HepG2 (cell line): ENCODE results near the gene ARL4D. TPM values are rescaled to one million over a fixed set of nuclear protein-coding genes. Genes with fewer than 3 reads are reported as not detected.
A peak's percentile ranks its signal among the peaks of the same experiment; 100 is the strongest.

Source experiments
- ARHGAP35 ChIP-seq: sonication (generic); formaldehyde crosslinking; IDR thresholded peaks from 2 replicates; pipeline ENCODE4 v1.9.0; 2022; ENCODE audit warnings: mild to moderate bottlenecking, inconsistent platforms, moderate library complexity, missing genetic modification reagents, borderline replicate concordance
- CREM ChIP-seq, 2 experiments: sonication (generic) in 1 of 2; formaldehyde crosslinking in 1 of 2; IDR thresholded peaks; 2 replicates each; pipeline versions ENCODE4 v1.4.0 to v1.6.1; 2016 to 2020; ENCODE audit warnings: antibody characterized with exemption in 1 of 2, mild to moderate bottlenecking in 1 of 2, missing genetic modification reagents in 1 of 2
- EED ChIP-seq: sonication (generic); formaldehyde crosslinking; IDR thresholded peaks from 2 replicates; pipeline ENCODE4 v1.5.0; 2020; ENCODE audit warnings: mild to moderate bottlenecking, missing genetic modification reagents
- FIP1L1 ChIP-seq: fragments of 200-400 bp; formaldehyde crosslinking; IDR thresholded peaks from 2 replicates; pipeline ENCODE4 v1.6.1; 2018; ENCODE audit warnings: low read depth, mild to moderate bottlenecking, low read length, moderate library complexity, borderline replicate concordance; ENCODE audit not compliant: insufficient read depth
- GPN1 ChIP-seq: sonication (generic); formaldehyde crosslinking; IDR thresholded peaks from 2 replicates; pipeline ENCODE4 v1.5.1; 2020; ENCODE audit warnings: missing genetic modification reagents, borderline replicate concordance
- HNRNPH1 ChIP-seq: fragments of 200-400 bp; formaldehyde crosslinking; optimal IDR thresholded peaks from 2 replicates; pipeline ENCODE3; 2017; ENCODE audit warnings: mild to moderate bottlenecking, low read depth, low read length
- KDM1A ChIP-seq: IDR thresholded peaks from 2 replicates; pipeline ENCODE4 v1.6.1; 2016; ENCODE audit warnings: missing compliant biosample characterization
- KLF9 ChIP-seq: IDR thresholded peaks from 2 replicates; pipeline ENCODE4 v1.6.1; 2016; ENCODE audit warnings: low read depth
- MEIS1 ChIP-seq: sonication (generic); formaldehyde crosslinking; IDR thresholded peaks from 2 replicates; pipeline ENCODE4 v1.9.0; 2021; ENCODE audit warnings: mild to moderate bottlenecking, missing genetic modification reagents, moderate library complexity, borderline replicate concordance
- PHF21A ChIP-seq: sonication (generic); formaldehyde crosslinking; IDR thresholded peaks from 2 replicates; pipeline ENCODE4 v1.5.0; 2020; ENCODE audit warnings: mild to moderate bottlenecking, missing genetic modification reagents
- PLRG1 ChIP-seq: fragments of 450-650 bp; conservative IDR thresholded peaks from 2 replicates; pipeline ENCODE4 v1.6.1; 2016
- PPARG ChIP-seq: conservative IDR thresholded peaks from 2 replicates; pipeline ENCODE4 v1.6.1; 2016; ENCODE audit warnings: missing biosample characterization, missing genetic modification reagents
- SIX1 ChIP-seq: sonication (generic); formaldehyde crosslinking; IDR thresholded peaks from 2 replicates; pipeline ENCODE4 v1.4.0; 2020; ENCODE audit warnings: missing genetic modification reagents, borderline replicate concordance
- SP4 ChIP-seq: sonication (generic); formaldehyde crosslinking; IDR thresholded peaks from 2 replicates; pipeline ENCODE4 v1.8.1; 2023; ENCODE audit warnings: mild to moderate bottlenecking, missing genetic modification reagents
- SRY ChIP-seq: sonication (generic); formaldehyde crosslinking; IDR thresholded peaks from 2 replicates; pipeline ENCODE4 v1.8.0; 2022; ENCODE audit warnings: mild to moderate bottlenecking, missing genetic modification reagents
- ZBTB7A ChIP-seq: sonication (generic); formaldehyde crosslinking; IDR thresholded peaks from 2 replicates; pipeline ENCODE4 v1.8.0; 2022; ENCODE audit warnings: mild to moderate bottlenecking, missing genetic modification reagents
- ZFP82 ChIP-seq: sonication (generic); formaldehyde crosslinking; IDR thresholded peaks from 2 replicates; pipeline ENCODE4 v1.5.1; 2020; ENCODE audit warnings: mild to moderate bottlenecking, missing genetic modification reagents, borderline replicate concordance
- ZNF143 ChIP-seq: sonication (generic); formaldehyde crosslinking; IDR thresholded peaks from 2 replicates; pipeline ENCODE4 v1.4.0; 2020; ENCODE audit warnings: missing genetic modification reagents
- ZNF232 ChIP-seq: sonication (generic); formaldehyde crosslinking; IDR thresholded peaks from 2 replicates; pipeline ENCODE4 v1.4.0; 2020; ENCODE audit warnings: missing genetic modification reagents, borderline replicate concordance
- ZNF317 ChIP-seq: sonication (generic); formaldehyde crosslinking; IDR thresholded peaks from 2 replicates; pipeline ENCODE4 v1.5.0; 2020; ENCODE audit warnings: mild to moderate bottlenecking, missing genetic modification reagents
- ZNF44 ChIP-seq: sonication (generic); formaldehyde crosslinking; IDR thresholded peaks from 2 replicates; pipeline ENCODE4 v1.5.1; 2020; ENCODE audit warnings: mild to moderate bottlenecking, missing genetic modification reagents
- ZNF629 ChIP-seq: sonication (generic); formaldehyde crosslinking; conservative IDR thresholded peaks from 2 replicates; pipeline ENCODE4 v1.5.0; 2020; ENCODE audit warnings: missing genetic modification reagents
- ZNF761 ChIP-seq: sonication (generic); formaldehyde crosslinking; conservative IDR thresholded peaks from 2 replicates; pipeline ENCODE4 v1.4.0; 2020; ENCODE audit warnings: mild to moderate bottlenecking, missing genetic modification reagents
- ZSCAN12 ChIP-seq: sonication (generic); formaldehyde crosslinking; IDR thresholded peaks from 2 replicates; pipeline ENCODE4 v1.9.0; 2021; ENCODE audit warnings: mild to moderate bottlenecking, missing genetic modification reagents
- polyA plus RNA-seq, 8 experiments: library from polyadenylated mRNA; depleted of rRNA in 3 of 8; stranded (reverse) in 7 of 8; unstranded in 1 of 8; fragments of >200 nt; fragmentation: Illumina TruSeq in 4 of 8; extraction: Trizol in 4 of 8; gene quantifications; 2 replicates each; pipeline versions ENCODE4 v1.2.1 to v1.2.3, GENCODE V29; 2011 to 2016; ENCODE audit warnings: low read depth in 4 of 8, missing spikeins in 1 of 8, mixed read lengths in 1 of 8; ENCODE audit not compliant: insufficient read depth in 1 of 8
- total RNA-seq, 5 experiments: library from RNA; depleted of rRNA; stranded (reverse); fragments of >200 nt; fragmentation: Illumina TruSeq; extraction: Trizol; gene quantifications; 2 replicates each; pipeline ENCODE4 v1.2.3, GENCODE V29; 2016; ENCODE audit warnings: low read depth in 1 of 5
- TF ChIP-seq, protein P1 (sequence below): sonication (generic); formaldehyde crosslinking; IDR thresholded peaks from 2 replicates; pipeline ENCODE4 v1.5.1; 2020; ENCODE audit warnings: mild to moderate bottlenecking, missing genetic modification reagents, borderline replicate concordance
- TF ChIP-seq, protein P2 (sequence below): sonication (generic); formaldehyde crosslinking; IDR thresholded peaks from 2 replicates; pipeline ENCODE4 v1.4.0; 2020; ENCODE audit warnings: missing genetic modification reagents, borderline replicate concordance

The ARL4D gene
- total and polyA plus RNA-seq, 2 of the 13 experiments (the other 11 are each of a cell fraction or from before 2014, with no cell fraction given), result 9.0 to 25.9 TPM

DNA sequence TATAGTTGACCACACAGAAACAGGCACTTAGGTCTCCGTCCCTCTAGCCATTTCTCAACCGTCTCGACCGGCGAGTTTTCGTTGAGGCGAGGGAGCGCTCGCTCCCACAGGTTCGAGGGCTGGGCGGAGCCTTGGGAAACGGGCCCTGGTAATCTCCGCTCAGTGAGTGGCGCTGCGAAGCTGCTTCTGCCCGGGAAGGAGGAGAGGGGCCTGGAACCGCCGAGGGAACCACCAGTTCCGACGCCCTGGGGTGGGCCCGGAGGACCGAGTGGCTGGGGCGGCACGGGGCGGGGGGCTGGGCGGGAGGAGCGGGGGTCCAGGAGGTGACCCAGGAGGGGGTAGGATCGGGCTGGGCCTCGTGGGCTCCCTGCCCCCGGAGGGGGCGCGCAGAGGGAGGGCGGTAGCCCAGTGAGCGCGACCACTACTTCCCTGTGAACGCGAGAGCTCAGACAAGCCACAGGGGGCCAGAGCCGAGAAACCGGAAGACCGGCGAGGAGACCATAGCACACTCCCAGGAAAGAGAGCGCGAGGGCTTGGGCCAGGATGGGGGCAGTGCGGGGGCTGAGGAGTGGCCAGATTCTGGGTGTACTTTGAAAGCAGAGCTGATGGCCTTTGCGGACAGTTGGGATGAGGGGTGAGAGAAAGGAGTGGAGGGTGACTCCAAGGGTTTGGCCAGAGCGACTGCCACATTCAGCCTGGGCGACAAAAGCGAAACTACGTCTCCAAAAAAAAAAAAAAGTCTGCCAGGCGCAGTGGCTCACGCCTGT, 29.9 kb upstream of the ARL4D start (continued):
- TF ChIP-seq CREM (IDR thresholded peaks at IDR 0.05) (no peak), CREM (CRISPR knock-in tag; IDR thresholded peaks at IDR 0.05) (no peak), ZNF143 (CRISPR knock-in tag) (no peak), PLRG1 (no peak), SRY (CRISPR knock-in tag) (peak; percentile 35; the same call in 1 of the 2 replicates), ZNF44 (CRISPR knock-in tag) (no peak), HNRNPH1 (peak; percentile 74), GPN1 (CRISPR knock-in tag) (no peak), MEIS1 (CRISPR knock-in tag) (peak; percentile 70; the same call in 1 of the 2 replicates), ZFP82 (CRISPR knock-in tag) (peak; percentile 21; the same call in 1 of the 2 replicates), ARHGAP35 (no peak), FIP1L1 (no peak; the same call in 1 of the 2 replicates), EED (CRISPR knock-in tag) (no peak), ZNF232 (CRISPR knock-in tag) (peak; percentile 0; the same call in 1 of the 2 replicates), SIX1 (CRISPR knock-in tag) (no peak), ZNF317 (CRISPR knock-in tag) (no peak), KLF9 (CRISPR knock-in tag) (no peak), KDM1A (CRISPR knock-in tag) (0 out of 2 replicates have a peak, but pooled peaks have one; percentile 8), ZSCAN12 (CRISPR knock-in tag) (no peak), ZBTB7A (no peak; the same call in 1 of the 2 replicates), PHF21A (CRISPR knock-in tag) (peak; percentile 43; the same call in 1 of the 2 replicates), PPARG (CRISPR knock-in tag) (no peak), ZNF761 (CRISPR knock-in tag) (0 out of 2 replicates have a peak, but pooled peaks have one; percentile 59), SP4 (CRISPR knock-in tag) (peak; percentile 62; the same call in 1 of the 2 replicates), ZNF629 (CRISPR knock-in tag) (no peak)
- TF ChIP-seq, protein P1, sequence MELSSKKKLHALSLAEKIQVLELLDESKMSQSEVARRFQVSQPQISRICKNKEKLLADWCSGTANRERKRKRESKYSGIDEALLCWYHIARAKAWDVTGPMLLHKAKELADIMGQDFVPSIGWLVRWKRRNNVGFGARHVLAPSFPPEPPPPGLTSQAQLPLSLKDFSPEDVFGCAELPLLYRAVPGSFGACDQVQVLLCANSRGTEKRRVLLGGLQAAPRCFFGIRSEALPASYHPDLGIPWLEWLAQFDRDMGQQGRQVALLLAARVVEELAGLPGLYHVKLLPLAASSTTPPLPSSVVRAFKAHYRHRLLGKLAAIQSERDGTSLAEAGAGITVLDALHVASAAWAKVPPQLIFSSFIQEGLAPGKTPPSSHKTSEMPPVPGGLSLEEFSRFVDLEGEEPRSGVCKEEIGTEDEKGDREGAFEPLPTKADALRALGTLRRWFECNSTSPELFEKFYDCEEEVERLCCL (CRISPR knock-in tag), result 0 out of 2 replicates have a peak, but pooled peaks have one; percentile 11
- TF ChIP-seq, protein P2, sequence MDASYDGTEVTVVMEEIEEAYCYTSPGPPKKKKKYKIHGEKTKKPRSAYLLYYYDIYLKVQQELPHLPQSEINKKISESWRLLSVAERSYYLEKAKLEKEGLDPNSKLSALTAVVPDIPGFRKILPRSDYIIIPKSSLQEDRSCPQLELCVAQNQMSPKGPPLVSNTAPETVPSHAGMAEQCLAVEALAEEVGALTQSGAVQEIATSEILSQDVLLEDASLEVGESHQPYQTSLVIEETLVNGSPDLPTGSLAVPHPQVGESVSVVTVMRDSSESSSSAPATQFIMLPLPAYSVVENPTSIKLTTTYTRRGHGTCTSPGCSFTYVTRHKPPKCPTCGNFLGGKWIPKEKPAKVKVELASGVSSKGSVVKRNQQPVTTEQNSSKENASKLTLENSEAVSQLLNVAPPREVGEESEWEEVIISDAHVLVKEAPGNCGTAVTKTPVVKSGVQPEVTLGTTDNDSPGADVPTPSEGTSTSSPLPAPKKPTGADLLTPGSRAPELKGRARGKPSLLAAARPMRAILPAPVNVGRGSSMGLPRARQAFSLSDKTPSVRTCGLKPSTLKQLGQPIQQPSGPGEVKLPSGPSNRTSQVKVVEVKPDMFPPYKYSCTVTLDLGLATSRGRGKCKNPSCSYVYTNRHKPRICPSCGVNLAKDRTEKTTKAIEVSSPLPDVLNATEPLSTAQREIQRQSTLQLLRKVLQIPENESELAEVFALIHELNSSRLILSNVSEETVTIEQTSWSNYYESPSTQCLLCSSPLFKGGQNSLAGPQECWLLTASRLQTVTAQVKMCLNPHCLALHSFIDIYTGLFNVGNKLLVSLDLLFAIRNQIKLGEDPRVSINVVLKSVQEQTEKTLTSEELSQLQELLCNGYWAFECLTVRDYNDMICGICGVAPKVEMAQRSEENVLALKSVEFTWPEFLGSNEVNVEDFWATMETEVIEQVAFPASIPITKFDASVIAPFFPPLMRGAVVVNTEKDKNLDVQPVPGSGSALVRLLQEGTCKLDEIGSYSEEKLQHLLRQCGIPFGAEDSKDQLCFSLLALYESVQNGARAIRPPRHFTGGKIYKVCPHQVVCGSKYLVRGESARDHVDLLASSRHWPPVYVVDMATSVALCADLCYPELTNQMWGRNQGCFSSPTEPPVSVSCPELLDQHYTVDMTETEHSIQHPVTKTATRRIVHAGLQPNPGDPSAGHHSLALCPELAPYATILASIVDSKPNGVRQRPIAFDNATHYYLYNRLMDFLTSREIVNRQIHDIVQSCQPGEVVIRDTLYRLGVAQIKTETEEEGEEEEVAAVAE (CRISPR knock-in tag), result peak; percentile 29; the same call in 1 of the 2 replicates
